Prostate gland (tissue), 2 donors: ENCODE results near the gene ARL10. TPM values are rescaled to one million over a fixed set of nuclear protein-coding genes. Genes with fewer than 3 reads are reported as not detected.

Experiments
- DNase-seq: peaks from one replicate; pipeline ENCODE4 v3.0.0-alpha.2; 2019; ENCODE audit warnings: low spot score
- H3K27ac ChIP-seq, 2 donors: fragments of 200-600 bp; sonication (generic); 2 replicates each; pipeline ENCODE4 v1.5.1; 2017 to 2019
- H3K27me3 ChIP-seq: fragments of 200-600 bp; sonication (generic); replicated peaks from 2 replicates; pipeline ENCODE4 v1.5.1; 2019; ENCODE audit not compliant: insufficient read depth
- H3K36me3 ChIP-seq, 2 donors: fragments of 200-600 bp; sonication (generic); 1 replicate in 1 of 2; 2 replicates in 1 of 2; pipeline versions ENCODE4 v1.5.1 to v1.8.1; 2017 to 2019
- H3K4me1 ChIP-seq: fragments of 200-600 bp; sonication (generic); replicated peaks from 2 replicates; pipeline ENCODE4 v1.5.1; 2019
- H3K4me3 ChIP-seq, 2 donors: fragments of 200-600 bp; sonication (generic); 2 replicates each; pipeline ENCODE4 v1.5.1; 2017 to 2019
- H3K9me3 ChIP-seq: fragments of 200-600 bp; sonication (generic); 2 replicates; pipeline ENCODE4 v1.5.1; 2017
- CTCF ChIP-seq, 4 experiments: fragments of 200-600 bp in 2 of 4; fragments of 450-650 bp in 2 of 4; sonication (generic) in 2 of 4; IDR thresholded peaks; 1 replicate in 3 of 4; 2 replicates in 1 of 4; pipeline ENCODE4 v1.5.1; 2016 to 2019; ENCODE audit warnings: antibody characterized with exemption in 4 of 4, mild to moderate bottlenecking in 2 of 4, moderate library complexity in 2 of 4
- POLR2A ChIP-seq: fragments of 450-650 bp; IDR thresholded peaks from one replicate; pipeline ENCODE4 v1.6.1; 2016; ENCODE audit warnings: antibody characterized with exemption, mild to moderate bottlenecking
- POLR2AphosphoS5 ChIP-seq: sonication (generic); formaldehyde crosslinking; IDR thresholded peaks from one replicate; pipeline ENCODE4 v1.6.1; 2017; ENCODE audit warnings: antibody characterized with exemption
- WGBS: methylation state at CpG from one replicate; pipeline ENCODE4 v1.1.5; 2018; 5-methylcytosine and 5-hydroxymethylcytosine counted together
- intact Hi-C: fragments of 100-400 bp; cut with DNase I; formaldehyde crosslinking; loops from one replicate; pipeline ENCODE4 v1.14.2; 2022
- microRNA counts, 2 donors: library from miRNA; unstranded; fragments of <30 nt; microRNA quantifications; one replicate each; lab custom pipeline; 2016 to 2017
- microRNA-seq: library from miRNA; unstranded; fragments of <30 nt; microRNA quantifications from one replicate; pipeline ENCODE4, GENCODE V29; 2016
- small RNA-seq, 2 donors: library from RNA; depleted of rRNA; stranded (forward); fragments of <200 nt; gene quantifications; one replicate each; pipeline ENCODE3, GENCODE V24; 2016
- total RNA-seq, 2 donors: library from RNA; depleted of rRNA; stranded (reverse); fragments of >200 nt; gene quantifications; one replicate each; pipeline ENCODE4 v1.1.0, GENCODE V29; 2016

Gene ARL10
- total RNA-seq, 2 donors from 2014 or later, result 2.4 to 8.2 TPM

DNA sequence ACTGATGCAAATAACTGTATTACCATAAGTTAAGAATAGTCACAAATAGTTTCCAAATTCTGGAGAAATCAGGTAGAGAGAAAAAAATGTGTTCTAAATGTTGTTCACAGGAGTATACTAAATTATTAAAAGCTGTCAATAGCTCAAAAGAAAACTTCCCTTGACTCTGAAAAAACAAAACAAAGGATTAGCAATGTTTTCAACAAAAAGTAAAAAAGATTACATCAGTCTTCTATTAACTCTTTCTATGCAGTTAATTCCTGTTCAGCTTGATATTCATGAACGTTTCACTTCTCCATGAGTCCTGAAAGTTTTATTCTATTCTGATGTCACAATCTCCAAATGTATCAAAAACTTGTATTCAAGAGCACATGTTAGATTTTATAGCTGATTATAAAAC, 60.5 kb downstream of the ARL10 start:
- TF ChIP-seq POLR2A (no peak), POLR2AphosphoS5 (no peak)
- H3K27ac ChIP-seq, result no peak overlapping the region
- H3K4me3 ChIP-seq, result no peak overlapping the region
- H3K27me3 ChIP-seq, result no peaks in the 10 kb centered on the region
- DNase-seq, result no peak
- no peaks in the 10 kb centered on the region for H3K36me3 ChIP-seq
- H3K4me1 ChIP-seq, result no peaks in the 10 kb centered on the region
- intact Hi-C loops, result no loop called here
- 77% methylated on average over 1 of the region's 1 CpG for WGBS
- no peaks in the 10 kb centered on the region for H3K9me3 ChIP-seq

DNA sequence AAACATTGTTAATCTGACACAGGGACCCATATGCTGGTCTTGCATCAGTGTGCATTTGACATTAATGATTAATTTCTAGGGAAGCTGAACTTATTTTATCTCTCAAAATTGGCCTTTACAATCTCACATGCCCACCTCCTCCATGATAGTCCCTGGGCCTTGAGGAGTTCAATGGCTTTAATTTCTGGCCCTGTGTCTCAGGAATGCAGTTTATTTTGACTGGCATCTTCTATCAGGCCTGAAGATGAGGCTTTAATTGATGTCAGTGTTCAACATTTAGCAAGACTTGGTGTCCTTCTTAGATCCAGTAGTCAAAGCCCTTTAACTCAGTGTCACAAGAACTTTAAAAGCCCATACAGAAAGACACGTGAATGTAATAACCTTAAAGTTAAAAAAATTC, 61.6 kb downstream of the ARL10 start:
- no peaks in the 10 kb centered on the region for H3K27me3 ChIP-seq
- intact Hi-C loops, result no loop called here
- no peaks in the 10 kb centered on the region for H3K4me1 ChIP-seq
- no peak overlapping the region for H3K4me3 ChIP-seq
- no peak for DNase-seq
- no peak overlapping the region for H3K27ac ChIP-seq
- 90% methylated on average over 1 of the region's 1 CpG for WGBS
- no peaks in the 10 kb centered on the region for H3K9me3 ChIP-seq
- TF ChIP-seq CTCF (IDR thresholded peaks at IDR 0.05) (no peak), POLR2AphosphoS5 (no peak), POLR2A (no peak)
- H3K36me3 ChIP-seq, result no peaks in the 10 kb centered on the region

DNA sequence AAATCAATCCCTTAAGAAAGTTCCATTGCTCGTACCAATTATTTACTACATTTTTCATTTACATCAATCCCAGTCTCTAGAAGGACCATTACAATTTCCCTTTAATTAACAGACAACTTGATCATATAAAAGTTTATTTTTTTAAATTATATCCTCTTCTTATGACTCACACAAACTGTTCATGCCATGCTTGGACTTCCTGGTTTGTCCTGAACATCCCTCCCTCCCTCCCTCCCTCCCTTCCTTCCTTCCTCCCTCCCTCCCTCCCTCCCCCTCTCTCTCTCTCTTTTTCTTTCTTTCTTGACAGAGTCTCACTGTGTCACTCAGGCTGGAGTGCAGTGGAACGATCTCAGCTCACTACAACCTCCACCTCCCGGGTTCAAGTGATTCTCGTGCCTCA, 62.7 kb downstream of the ARL10 start:
- Histone ChIP-seq H3K36me3 (no peaks in the 10 kb centered on the region), H3K4me3 (no peak overlapping the region), H3K27me3 (no peaks in the 10 kb centered on the region), H3K27ac (no peak overlapping the region), H3K4me1 (no peaks in the 10 kb centered on the region), H3K9me3 (no peaks in the 10 kb centered on the region)
- intact Hi-C loops, result no loop called here
- TF ChIP-seq POLR2A (no peak), POLR2AphosphoS5 (no peak), CTCF (IDR thresholded peaks at IDR 0.05) (no peak)
- 75% methylated on average over 4 of the region's 4 CpGs for WGBS
- no peak for DNase-seq

DNA sequence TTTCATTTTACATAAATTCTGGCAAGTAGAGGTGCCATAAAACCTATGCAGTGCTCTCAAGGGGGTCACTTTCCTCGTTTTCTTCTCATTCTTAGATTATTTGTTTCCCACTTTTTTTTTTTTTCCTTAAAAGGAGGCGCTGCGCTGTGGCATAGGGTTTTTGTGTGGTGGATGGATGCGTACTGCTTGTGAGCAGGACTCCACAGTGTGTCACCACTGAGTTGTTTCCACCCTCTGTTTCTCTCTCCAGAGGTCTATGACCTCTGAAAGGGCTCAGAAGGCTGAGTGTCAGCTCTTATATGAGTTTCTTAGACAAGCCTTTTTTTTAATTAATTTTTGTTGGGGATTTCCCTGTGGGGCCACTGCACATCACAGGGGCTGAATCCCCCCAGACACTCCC, 64.7 kb downstream of the ARL10 start:
- Histone ChIP-seq H3K27ac (no peak overlapping the region), H3K4me3 (no peak overlapping the region), H3K9me3 (no peaks in the 10 kb centered on the region), H3K36me3 (no peaks in the 10 kb centered on the region), H3K27me3 (no peaks in the 10 kb centered on the region), H3K4me1 (no peaks in the 10 kb centered on the region)
- DNase-seq, result no peak
- WGBS, result 62% methylated on average over 4 of the region's 4 CpGs
- intact Hi-C loops, result no loop called here
- TF ChIP-seq POLR2A (no peak), POLR2AphosphoS5 (no peak), CTCF (IDR thresholded peaks at IDR 0.05) (no peak)

MicroRNA genes within 50 kb of the gene (microRNA counts, 767-probe panel; counts per million panel counts)
- microRNA hsa-miR-1271-5p (lab: Ali Mortazavi, UCI), result 0 to 431 counts per million in 2 donors

Small RNAs within 50 kb of the gene (microRNA-seq; reads per million reads assigned to microRNA genes)
- 8.8 reads per million, percentile 49 among the genes with 10 or more reads in this experiment for gene MIR1271

Small RNAs within 50 kb of the gene (small RNA-seq; reads per million reads assigned to genes)
- gene MIR1271, result 2.7 to 7.4 reads per million in 2 donors

Other genes with a start within 250 kb of the ARL10 start
- 10 to 100 TPM; 15.9 to 57.9 TPM for gene SIMC1, start 127.1 kb upstream of the ARL10 start, total RNA-seq
- gene KIAA1191, start 3.7 kb upstream of the ARL10 start, total RNA-seq, result 100 to 1,000 TPM; 107 to 119 TPM
- gene NOP16, start 23.1 kb downstream of the ARL10 start, total RNA-seq, result 10 to 100 TPM; 10.8 to 11.6 TPM
- gene HIGD2A, start 23.3 kb downstream of the ARL10 start, total RNA-seq, result 100 to 1,000 TPM; 172 to 203 TPM
- gene CLTB, start 51.1 kb downstream of the ARL10 start, total RNA-seq, result 100 to 1,000 TPM; 105 to 125 TPM
- 10 to 100 TPM; 36.8 to 43.5 TPM for gene FAF2, start 82.9 kb downstream of the ARL10 start, total RNA-seq
- 10 to 100 TPM; 26.4 to 43.3 TPM for gene RNF44, start 171.9 kb downstream of the ARL10 start, total RNA-seq
- gene CDHR2, start 183.9 kb downstream of the ARL10 start, total RNA-seq, result 1 to 10 TPM in 1 of 2 donors, not detected in 1; 1.1 TPM
- 1 to 10 TPM in 1 of 2 donors, under 1 TPM in 1; 0.14 to 6.6 TPM for gene GPRIN1, start 244.7 kb downstream of the ARL10 start, total RNA-seq